Amygdala (tissue), 56 donors: Measurements from ENCODE around the gene ULK3.
A peak's percentile ranks its signal among the peaks of the same experiment; 100 is the strongest.

ENCODE experiments used
- DNase-seq, 56 donors: peaks; one replicate each; lab custom pipeline; 2025; lab: John Stamatoyannopoulos, UW

The ULK3 gene

GRCh38 chr15:74788042-74788682 is 54.8 kb downstream of the ULK3 start:
- DNase-seq: no peak

DNA sequence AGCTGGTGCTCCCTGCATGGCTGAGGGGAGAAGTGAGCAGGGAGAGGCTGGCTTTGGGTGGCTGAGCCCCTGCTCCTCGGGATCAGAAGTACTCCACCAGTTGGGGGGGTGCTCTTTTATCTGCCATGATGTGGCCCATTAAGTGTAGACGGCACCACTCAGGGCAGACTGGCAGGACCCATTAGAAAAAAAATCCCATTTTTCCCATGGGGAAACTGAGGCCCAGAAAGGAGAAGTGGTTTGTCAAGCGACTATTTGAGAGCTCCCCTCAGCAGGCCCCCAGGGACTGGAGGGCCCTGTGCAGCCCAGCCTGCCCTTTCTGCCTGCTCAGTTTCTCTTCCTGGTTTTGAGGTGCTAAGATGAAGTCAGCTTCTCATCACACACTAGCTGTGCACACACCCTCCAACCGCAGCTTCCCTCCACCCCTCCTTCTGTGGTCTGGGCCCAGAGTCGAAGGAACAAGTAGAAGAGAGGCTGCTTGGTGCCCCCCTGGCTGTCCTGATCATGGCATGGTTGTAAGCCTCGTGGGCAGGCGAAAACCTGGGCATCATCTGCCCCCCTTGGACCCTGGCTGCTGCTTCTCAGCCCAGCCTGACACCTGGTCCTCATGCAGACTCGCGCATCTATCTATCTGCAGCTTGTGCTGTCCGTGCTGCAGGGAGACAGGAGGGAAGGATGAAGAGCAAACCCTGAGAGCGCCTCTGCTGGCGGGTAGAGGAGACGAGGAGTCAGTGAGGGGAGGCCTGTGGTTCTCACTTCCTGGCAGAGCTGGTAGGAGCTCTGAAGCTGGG is 55.5 kb downstream of the ULK3 start:
- peak in 32 of 56 donors; percentile 17 to 77 (median 48) for DNase-seq

- DNase-seq: no peak
Measured at GRCh38 chr15:74786551-74787165, 56.3 kb downstream of the ULK3 start.
